Mucosa of stomach (tissue), 1 donor: ENCODE measurements around the gene CCDC78.

Experiments
- H3K27me3 ChIP-seq: one replicate; pipeline ENCODE4 v1.7.0; 2013; ENCODE audit warnings: mild to moderate bottlenecking, low read length; ENCODE audit not compliant: control insufficient read depth, insufficient read depth
- H3K36me3 ChIP-seq: one replicate; pipeline ENCODE4 v1.7.0; 2013; ENCODE audit warnings: low read length; ENCODE audit not compliant: control insufficient read depth, insufficient read depth
- H3K4me1 ChIP-seq: one replicate; pipeline ENCODE4 v1.7.0; 2013; ENCODE audit warnings: mild to moderate bottlenecking, low read length; ENCODE audit not compliant: control insufficient read depth, insufficient read depth
- H3K4me3 ChIP-seq: one replicate; pipeline ENCODE4 v1.7.0; 2013; ENCODE audit warnings: low read length
- H3K9ac ChIP-seq: one replicate; pipeline ENCODE4 v1.7.0; 2013; ENCODE audit warnings: mild to moderate bottlenecking, low read length, moderate library complexity
- H3K9me3 ChIP-seq: one replicate; pipeline ENCODE4 v1.7.0; 2013; ENCODE audit warnings: mild to moderate bottlenecking, low read length, moderate library complexity; ENCODE audit not compliant: control insufficient read depth
- donor health status: Pancreatic carcinoma.

Gene CCDC78

DNA sequence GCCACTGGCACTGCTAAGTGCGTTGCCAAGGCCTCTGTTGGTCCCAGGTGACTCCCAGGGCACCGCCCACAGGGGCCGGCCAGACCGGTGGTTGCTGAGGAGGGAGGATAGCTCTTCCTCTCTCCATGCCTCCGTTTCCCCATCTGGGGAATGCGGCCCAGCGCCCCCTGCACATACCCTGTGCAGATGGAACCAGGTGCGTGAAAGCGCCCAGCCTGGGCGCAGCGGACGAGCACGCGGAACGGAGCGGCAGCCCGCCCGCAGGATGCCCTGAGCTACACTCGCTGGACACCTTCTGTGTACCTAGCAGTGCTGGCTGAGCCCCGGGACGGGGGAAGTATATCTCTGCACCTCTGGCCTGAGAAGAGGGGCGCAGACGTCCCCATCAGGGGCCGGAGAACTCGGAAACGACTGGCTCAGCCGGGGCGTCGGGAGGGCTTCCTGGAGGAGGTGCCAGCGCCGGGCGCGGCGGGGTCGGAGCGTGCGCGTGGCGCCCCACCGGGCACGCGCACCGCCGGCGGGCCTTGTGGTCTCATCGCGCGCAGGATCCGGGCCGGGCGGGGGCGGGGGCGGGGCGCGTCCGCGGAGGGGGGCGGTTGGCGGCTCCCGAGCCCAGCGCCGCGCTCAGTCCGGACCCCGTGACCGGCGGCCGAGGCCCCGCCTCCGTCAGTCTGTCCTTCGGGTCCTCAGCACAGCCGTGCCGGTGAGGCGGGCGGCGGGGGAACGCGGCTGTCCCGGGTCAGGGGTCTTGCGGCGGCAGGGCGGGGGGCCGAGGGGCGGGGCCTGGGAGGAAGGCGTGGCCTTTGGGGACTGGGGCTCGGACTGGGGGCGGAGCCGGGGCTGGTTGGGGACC is at the start of gene CCDC78, which contains the start of gene HAGHL:
Gene CCDC78 (minus strand): TSS at position 6 of the 853 bp plus-strand sequence. CDS start 76 bp downstream, outside the sequence.
Gene HAGHL (plus strand): TSS at position 669 of the 853 bp plus-strand sequence. CDS start 404 bp downstream, outside the sequence.
- peaks cover 19% of the 10 kb centered on the region for H3K27me3 ChIP-seq
- peak within 1 kb of the TSS; percentile 31 for H3K4me3 ChIP-seq
- H3K9ac ChIP-seq, result peak within 1 kb of the TSS; percentile 22
- no peaks in the 10 kb centered on the region for H3K36me3 ChIP-seq
- H3K4me1 ChIP-seq, result peaks cover 22% of the 10 kb centered on the region
- no peaks in the 10 kb centered on the region for H3K9me3 ChIP-seq

DNA sequence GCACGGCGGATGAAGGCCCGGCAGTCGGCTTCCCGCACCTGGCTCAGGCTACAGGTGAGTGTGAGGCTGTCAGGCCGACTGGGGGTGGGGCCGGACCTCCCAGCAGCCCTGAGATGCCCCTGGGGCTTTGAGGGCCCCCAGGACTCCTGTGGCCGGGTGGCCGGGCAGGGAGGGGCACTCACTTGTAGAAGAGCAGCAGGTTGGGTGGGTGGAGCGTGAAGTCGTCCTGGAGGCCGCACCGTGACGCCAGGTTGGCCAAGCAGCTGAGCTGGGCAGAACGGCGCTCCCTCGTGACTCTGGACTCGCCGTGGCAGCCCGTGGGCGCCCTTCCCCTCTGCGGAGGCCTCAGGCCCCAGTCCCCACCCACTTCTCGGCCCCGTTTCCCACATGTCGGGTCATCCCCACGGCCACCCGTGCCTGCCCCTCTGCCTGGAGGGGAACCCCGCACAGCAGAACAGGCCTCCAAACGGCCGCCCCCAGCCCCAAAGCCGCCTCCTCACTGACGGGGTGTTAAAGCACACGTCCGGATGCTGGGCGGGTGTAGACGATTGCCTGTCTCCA is 49.1 kb upstream of the CCDC78 start:
- no peak overlapping the region for H3K9ac ChIP-seq
- H3K4me3 ChIP-seq, result no peak overlapping the region
- no peaks in the 10 kb centered on the region for H3K36me3 ChIP-seq
- H3K9me3 ChIP-seq, result no peaks in the 10 kb centered on the region
- peaks cover 6% of the 10 kb centered on the region for H3K27me3 ChIP-seq
- no peaks in the 10 kb centered on the region for H3K4me1 ChIP-seq

DNA sequence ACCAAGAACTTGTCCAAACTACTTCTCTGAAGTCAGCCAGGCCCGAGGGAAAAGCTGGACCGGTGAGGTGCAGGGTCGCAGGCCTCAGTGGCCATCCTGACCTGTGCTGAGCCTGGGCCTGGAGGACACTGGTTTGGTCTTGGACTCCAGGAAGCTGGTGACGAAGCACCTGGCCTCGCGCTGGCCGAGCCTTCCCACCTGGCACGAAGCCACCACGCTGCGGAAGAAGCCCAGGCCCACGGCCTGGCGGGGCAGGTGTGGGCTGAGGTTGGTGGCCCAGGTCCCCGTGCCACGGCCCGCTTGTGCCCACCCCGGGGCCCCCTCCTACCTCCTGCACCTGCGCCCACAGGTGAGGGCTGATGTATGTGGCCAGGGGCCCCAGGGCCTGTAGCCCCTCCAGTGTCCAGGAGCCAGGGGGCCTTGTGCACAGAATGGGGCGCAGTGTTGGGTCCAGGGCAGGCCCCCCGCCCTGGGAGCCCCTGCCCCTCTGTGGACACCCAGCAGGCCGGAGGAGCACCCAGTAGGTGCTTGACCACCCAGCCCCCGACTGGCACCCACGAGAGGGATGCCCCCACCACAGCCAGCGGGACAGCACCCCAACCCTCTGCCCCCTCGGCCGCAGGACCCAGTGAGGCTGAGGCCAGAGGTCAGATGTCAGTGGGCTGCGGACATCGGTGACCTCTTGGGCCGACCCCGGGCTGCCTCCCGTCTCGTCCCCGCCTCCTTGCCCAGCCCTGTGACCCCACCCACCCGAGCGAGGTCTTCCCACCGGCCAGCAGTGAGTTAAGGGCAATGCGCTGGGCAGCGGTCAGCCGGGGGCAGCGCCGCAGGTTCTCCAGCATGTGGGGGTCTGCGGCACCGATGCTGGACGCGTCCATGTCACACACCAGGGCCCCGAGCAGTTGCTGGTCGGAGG is 48.1 kb upstream of the CCDC78 start:
- no peak overlapping the region for H3K9ac ChIP-seq
- no peaks in the 10 kb centered on the region for H3K4me1 ChIP-seq
- H3K9me3 ChIP-seq, result no peaks in the 10 kb centered on the region
- peaks cover 6% of the 10 kb centered on the region for H3K27me3 ChIP-seq
- no peaks in the 10 kb centered on the region for H3K36me3 ChIP-seq
- no peak overlapping the region for H3K4me3 ChIP-seq

DNA sequence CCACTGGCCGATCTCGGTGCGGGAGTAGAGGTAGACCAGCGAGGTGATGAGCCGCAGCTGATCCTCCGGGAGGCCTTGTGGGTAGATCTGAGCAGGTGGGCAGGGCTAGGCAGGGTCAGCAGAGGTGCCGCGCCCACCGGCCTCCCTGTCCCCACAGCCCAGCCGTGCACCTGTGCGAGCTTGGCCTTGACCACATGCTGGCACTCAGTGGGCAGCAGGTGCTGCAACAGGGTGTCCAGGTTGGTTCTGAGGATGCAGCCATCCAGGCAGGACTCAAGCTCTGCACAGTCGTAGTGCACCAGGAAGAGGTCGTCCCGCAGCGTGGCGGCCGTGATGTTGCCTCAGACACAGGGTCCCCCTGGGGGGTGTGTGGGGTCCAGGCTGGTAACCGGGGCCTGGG is 46.7 kb upstream of the CCDC78 start:
- H3K36me3 ChIP-seq, result no peaks in the 10 kb centered on the region
- no peak overlapping the region for H3K9ac ChIP-seq
- no peaks in the 10 kb centered on the region for H3K27me3 ChIP-seq
- H3K9me3 ChIP-seq, result no peaks in the 10 kb centered on the region
- no peak overlapping the region for H3K4me3 ChIP-seq
- no peaks in the 10 kb centered on the region for H3K4me1 ChIP-seq

DNA sequence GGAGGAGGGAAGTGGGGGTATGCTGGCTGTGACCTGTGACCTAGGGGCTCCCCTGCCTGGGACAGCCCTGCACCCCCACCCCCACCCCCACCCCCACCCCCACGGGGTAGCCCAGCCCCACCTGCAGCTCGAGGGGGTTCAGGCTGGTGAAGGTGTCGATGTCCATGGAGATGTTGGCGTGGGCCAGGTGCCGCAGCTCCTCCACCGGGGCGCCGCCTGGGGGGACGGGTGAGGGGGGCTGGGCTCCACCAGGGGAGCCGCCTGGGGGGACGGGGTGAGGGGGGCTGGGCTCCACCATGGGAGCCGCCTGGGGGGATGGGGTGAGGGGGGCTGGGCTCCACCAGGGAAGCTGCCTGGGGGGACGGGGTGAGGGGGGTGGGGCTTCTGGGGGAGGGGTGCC is 44.2 kb upstream of the CCDC78 start:
- H3K9me3 ChIP-seq, result no peaks in the 10 kb centered on the region
- no peaks in the 10 kb centered on the region for H3K36me3 ChIP-seq
- no peak overlapping the region for H3K4me3 ChIP-seq
- H3K27me3 ChIP-seq, result no peaks in the 10 kb centered on the region
- H3K9ac ChIP-seq, result no peak overlapping the region
- H3K4me1 ChIP-seq, result no peaks in the 10 kb centered on the region

DNA sequence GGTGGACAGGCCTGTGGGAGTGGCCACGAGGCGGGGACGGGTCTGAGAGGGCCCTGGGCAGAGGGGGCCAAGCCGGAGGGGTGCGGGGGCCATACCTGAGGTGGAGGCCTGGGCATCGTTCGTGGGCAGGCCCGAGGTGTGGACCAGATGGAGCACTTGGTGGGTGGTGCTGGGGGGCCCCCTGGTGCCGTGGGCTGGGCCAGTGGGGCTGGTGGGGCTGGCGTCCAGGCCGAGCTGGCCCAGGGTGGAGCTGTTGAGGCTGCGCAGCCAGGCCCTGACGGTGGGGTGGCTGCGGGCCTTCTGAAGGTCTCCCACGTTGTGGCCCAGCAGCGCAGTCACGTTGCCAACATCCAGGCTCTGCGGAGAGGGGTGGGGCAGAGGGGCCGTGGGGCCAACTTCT is 43.7 kb upstream of the CCDC78 start:
- Histone ChIP-seq H3K9ac (no peak overlapping the region), H3K27me3 (no peaks in the 10 kb centered on the region), H3K4me1 (no peaks in the 10 kb centered on the region), H3K36me3 (no peaks in the 10 kb centered on the region), H3K4me3 (no peak overlapping the region), H3K9me3 (no peaks in the 10 kb centered on the region)

DNA sequence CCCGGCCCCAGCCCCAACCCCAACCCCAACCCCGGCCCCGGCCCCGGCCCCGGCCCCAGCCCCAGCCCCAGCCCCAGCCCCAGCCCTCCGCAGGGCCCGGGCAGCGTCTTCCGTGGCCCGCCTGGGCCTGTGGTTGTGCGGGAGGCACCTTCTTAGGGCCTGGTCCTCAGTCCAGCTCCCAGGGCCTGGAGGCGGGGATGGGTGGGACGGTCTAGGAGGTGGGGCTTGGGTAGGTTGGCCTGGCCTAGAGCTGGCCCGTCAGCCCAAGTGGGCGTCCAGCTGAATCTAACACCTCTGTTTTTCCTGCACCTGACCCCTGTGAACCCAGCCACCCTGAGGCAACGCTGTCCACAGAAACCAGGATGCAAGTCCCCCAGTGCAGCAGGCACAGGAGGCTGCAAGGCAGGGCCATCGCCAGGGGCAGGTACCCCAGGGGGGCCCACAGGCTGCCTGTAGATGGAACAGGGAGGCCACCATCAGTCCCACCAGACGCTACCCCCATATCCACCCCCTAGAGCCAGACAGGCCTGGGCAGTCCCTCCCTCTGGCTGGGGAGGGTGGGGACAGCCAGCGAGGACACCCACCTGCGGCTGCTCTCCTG is 43.0 kb upstream of the CCDC78 start:
- Histone ChIP-seq H3K4me3 (no peak overlapping the region), H3K27me3 (no peaks in the 10 kb centered on the region), H3K4me1 (no peaks in the 10 kb centered on the region), H3K36me3 (no peaks in the 10 kb centered on the region), H3K9me3 (no peaks in the 10 kb centered on the region), H3K9ac (no peak overlapping the region)

DNA sequence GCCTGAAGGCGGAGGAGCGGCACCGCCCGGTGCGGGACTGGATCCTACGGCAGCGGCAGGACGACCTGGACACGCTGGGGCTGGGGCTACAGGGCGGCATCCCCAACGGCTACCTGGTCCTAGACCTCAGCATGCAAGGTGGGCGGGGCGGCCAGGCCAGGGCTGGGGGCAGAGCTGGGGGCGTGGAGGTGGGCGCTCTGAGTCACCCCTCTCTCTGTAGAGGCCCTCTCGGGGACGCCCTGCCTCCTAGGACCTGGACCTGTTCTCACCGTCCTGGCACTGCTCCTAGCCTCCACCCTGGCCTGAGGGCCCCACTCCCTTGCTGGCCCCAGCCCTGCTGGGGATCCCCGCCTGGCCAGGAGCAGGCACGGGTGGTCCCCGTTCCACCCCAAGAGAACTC is 42.2 kb upstream of the CCDC78 start:
- Histone ChIP-seq H3K9me3 (no peaks in the 10 kb centered on the region), H3K4me3 (no peak overlapping the region), H3K36me3 (no peaks in the 10 kb centered on the region), H3K4me1 (no peaks in the 10 kb centered on the region), H3K27me3 (no peaks in the 10 kb centered on the region), H3K9ac (no peak overlapping the region)

DNA sequence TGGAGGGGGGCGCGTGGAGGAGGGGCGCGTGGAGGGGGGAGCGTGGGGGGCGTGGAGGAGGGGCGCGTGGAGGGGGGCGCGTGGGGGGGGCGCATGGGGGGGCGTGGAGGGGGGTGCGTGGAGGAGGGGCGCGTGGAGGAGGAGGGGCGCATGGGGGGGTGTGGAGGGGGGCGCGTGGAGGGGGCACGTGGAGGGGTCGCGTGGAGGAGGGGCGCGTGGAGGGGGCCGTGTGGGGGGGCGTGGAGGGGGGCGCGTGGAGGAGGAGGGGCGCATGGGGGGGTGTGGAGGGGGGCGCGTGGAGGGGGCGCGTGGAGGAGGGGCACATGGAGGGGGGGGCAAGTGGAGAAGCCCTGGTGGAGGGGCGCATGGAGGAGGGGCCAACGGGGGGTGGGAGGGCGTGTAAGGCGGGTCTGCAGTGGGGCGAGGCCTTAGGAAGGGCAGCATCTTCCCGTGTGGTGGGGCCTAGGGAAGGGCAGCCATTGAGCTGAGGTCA is 41.5 kb upstream of the CCDC78 start:
- peaks cover 3% of the 10 kb centered on the region for H3K27me3 ChIP-seq
- H3K36me3 ChIP-seq, result no peaks in the 10 kb centered on the region
- no peaks in the 10 kb centered on the region for H3K4me1 ChIP-seq
- no peak overlapping the region for H3K4me3 ChIP-seq
- no peaks in the 10 kb centered on the region for H3K9me3 ChIP-seq
- H3K9ac ChIP-seq, result no peak overlapping the region

DNA sequence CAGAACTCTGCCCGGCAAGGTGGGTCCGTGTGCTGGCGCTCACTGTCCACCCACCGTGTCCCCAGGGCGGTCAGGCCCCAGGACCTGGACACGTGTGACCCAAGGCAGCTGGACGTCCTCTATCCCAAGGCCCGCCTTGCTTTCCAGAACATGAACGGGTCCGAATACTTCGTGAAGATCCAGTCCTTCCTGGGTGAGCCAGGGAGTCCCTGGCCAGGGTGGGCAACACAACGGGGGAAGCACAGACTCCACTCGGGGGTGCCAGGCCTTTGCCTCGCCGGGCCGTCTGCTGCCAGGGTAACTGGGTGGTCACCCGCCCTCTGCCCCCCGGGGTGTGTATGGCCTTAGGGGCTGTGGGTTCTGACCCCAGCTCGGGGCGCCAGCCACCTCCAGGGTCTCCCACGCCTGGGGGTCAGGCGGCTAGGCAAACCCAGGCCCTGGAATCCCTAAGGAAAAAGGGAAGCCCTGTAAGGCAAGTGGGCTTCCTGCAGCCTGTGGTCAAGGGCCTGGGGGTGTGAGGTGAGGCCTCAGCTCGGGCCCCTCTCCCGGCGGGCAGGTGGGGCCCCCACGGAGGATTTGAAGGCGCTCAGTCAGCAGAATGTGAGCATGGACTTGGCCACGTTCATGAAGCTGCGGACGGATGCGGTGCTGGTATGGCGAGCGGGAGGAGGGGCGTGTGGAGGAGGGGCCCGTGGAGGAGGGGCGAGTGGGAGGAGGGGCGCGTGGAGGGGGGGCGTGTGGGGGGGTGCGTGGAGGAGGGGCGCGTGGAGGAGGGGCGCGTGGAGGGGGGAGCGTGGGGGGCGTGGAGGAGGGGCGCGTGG is 40.8 kb upstream of the CCDC78 start:
- Histone ChIP-seq H3K4me1 (peaks cover 2% of the 10 kb centered on the region), H3K9me3 (no peaks in the 10 kb centered on the region), H3K27me3 (peaks cover 3% of the 10 kb centered on the region), H3K9ac (no peak overlapping the region), H3K4me3 (no peak overlapping the region), H3K36me3 (no peaks in the 10 kb centered on the region)
